OCI-LY7 (cell line): ENCODE results near the gene GALNT1. TPM values are rescaled to one million over a fixed set of nuclear protein-coding genes. Genes with fewer than 3 reads are reported as not detected.

Experiments used
- BruUV-seq: library from RNA; stranded (reverse); fragments of 400-500 nt; replicated peaks from 2 replicates; lab custom pipeline; 2021; lab: Mats Ljungman, UMichigan
- CTCF ChIA-PET: fragments of 300-600 bp; sonication (Branson Sonifier 250); formaldehyde crosslinking; loops from one replicate; lab custom pipeline; 2022; ENCODE audit warnings: antibody characterized with exemption; ENCODE audit not compliant: unreplicated experiment; lab: Charles Lee
- POLR2A ChIA-PET: fragments of 300-600 bp; sonication (Branson Sonifier 250); formaldehyde crosslinking; loops from one replicate; lab custom pipeline; 2022; ENCODE audit warnings: antibody characterized with exemption; lab: Charles Lee
- DNase-seq: peaks from one replicate; pipeline ENCODE4 v3.0.0-alpha.2; 2015; ENCODE audit warnings: low spot score
- H2AFZ ChIP-seq: fragments of 200-600 bp; sonication (generic), shearing (Covaris generic); 2 replicates; pipeline ENCODE4 v1.6.1; 2014; ENCODE audit warnings: mild to moderate bottlenecking, antibody characterized with exemption, low read length, moderate library complexity
- H3K27ac ChIP-seq: fragments of 200-600 bp; sonication (generic); 2 replicates; pipeline ENCODE4 v1.5.1; 2014; ENCODE audit warnings: mixed run types, low read depth, mild to moderate bottlenecking, moderate library complexity, low read length, inconsistent platforms; ENCODE audit not compliant: poor library complexity, severe bottlenecking
- H3K36me3 ChIP-seq: fragments of 200-600 bp; sonication (generic); 2 replicates; pipeline ENCODE4 v1.6.1; 2014; ENCODE audit warnings: mild to moderate bottlenecking, antibody characterized with exemption, low read length, moderate library complexity, mixed read lengths; ENCODE audit not compliant: insufficient read depth
- H3K4me1 ChIP-seq: fragments of 200-600 bp; sonication (generic); 2 replicates; pipeline ENCODE4 v1.5.1; 2014; ENCODE audit warnings: mild to moderate bottlenecking, low read length; ENCODE audit not compliant: insufficient read depth, poor library complexity, severe bottlenecking
- H3K4me2 ChIP-seq: fragments of 200-600 bp; sonication (generic); 2 replicates; pipeline ENCODE4 v1.6.1; 2014; ENCODE audit warnings: mild to moderate bottlenecking, low read length
- H3K4me3 ChIP-seq: fragments of 200-600 bp; sonication (generic); 2 replicates; pipeline ENCODE4 v1.5.1; 2014; ENCODE audit warnings: mild to moderate bottlenecking, low read depth, low read length; ENCODE audit not compliant: poor library complexity, severe bottlenecking
- H3K79me2 ChIP-seq: fragments of 200-600 bp; sonication (generic); 2 replicates; pipeline ENCODE4 v1.6.1; 2016; ENCODE audit warnings: low read depth, mild to moderate bottlenecking, low read length, moderate library complexity, mixed read lengths; ENCODE audit not compliant: insufficient read depth
- H3K9me2 ChIP-seq: fragments of 200-600 bp; sonication (generic); 2 replicates; pipeline ENCODE4 v1.6.1; 2016; ENCODE audit warnings: mild to moderate bottlenecking, low read length, mixed read lengths; ENCODE audit not compliant: insufficient read depth
- H3K9me3 ChIP-seq: fragments of 200-600 bp; sonication (generic); 2 replicates; pipeline ENCODE4 v1.6.1; 2014; ENCODE audit warnings: mild to moderate bottlenecking, mixed run types, low read length, mixed read lengths
- H4K20me1 ChIP-seq: fragments of 200-600 bp; sonication (generic); 2 replicates; pipeline ENCODE4 v1.6.1; 2014; ENCODE audit warnings: mild to moderate bottlenecking, antibody characterized with exemption, low read length, moderate library complexity, mixed read lengths; ENCODE audit not compliant: insufficient read depth
- EZH2phosphoT487 ChIP-seq: fragments of 200-600 bp; sonication (generic); IDR thresholded peaks from 2 replicates; pipeline ENCODE4 v1.6.1; 2018; ENCODE audit warnings: low read depth, borderline replicate concordance, mild to moderate bottlenecking, mixed run types, antibody characterized with exemption, low read length, moderate library complexity, mixed read lengths
- intact Hi-C: fragments of 100-400 bp; cut with micrococcal nuclease; formaldehyde crosslinking; loops from one replicate; pipeline ENCODE4 v1.10.0; 2022; ENCODE audit not compliant: unreplicated experiment
- total RNA-seq, 2 experiments: library from RNA; depleted of rRNA in 1 of 2; stranded (reverse); fragments of >200 nt in 1 of 2; shearing (Covaris generic) in 1 of 2; gene quantifications; 2 replicates each; pipeline ENCODE4 v1.2.3, GENCODE V29; 2014 to 2022
- TF ChIP-seq, protein P1 (sequence below): fragments of 200-600 bp; sonication (generic); conservative IDR thresholded peaks from 2 replicates; pipeline ENCODE4 v1.5.1; 2014; ENCODE audit warnings: mild to moderate bottlenecking, antibody characterized with exemption, low read length, moderate library complexity, mixed read lengths

The GALNT1 gene
- total RNA-seq, 2 experiments from 2014 or later, result 22.0 to 37.2 TPM

DNA sequence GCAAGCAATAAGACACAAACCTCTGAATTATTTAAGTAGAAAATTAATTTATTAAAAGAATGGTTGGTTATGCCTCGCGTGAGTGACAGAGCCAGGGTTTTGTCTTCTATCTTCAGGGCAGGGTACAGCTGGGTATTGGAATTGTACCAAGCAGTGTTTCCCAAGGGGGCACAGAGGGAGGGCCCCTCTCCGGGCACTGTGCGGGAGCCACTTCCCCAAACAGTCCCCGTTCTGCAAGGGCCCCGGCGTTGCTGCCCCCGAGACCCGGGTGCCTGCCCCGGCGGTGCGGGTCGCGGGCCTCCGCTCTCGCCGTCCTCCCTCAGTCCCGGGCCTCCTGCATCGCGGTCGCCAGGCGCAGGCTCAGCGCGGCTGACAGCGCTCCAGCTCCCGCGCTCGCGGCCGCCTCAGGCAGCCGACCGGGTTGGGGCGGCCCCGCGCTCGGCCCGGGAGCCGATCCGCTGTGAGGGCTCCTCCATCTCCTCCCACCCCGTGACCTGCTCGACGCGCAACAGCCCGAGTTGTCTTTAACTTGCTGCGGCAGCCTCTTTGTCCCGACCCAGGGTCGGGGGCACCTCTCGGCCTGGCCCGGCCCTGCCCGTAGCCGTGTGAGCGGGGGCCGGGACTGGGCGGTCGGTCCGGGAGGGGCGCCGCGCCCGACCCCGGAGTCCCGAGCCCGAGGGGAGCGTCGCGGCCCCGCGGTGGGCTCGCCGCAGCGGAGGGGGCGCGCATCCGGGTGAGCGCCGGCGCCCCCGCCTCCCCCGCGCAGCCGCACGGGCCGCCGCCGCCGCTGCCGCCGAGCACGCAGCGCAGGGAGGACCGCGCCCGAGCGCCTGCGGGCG is 620 bp upstream of the GALNT1 start:
- H3K4me3 ChIP-seq, result peak overlapping the region; percentile 72
- CTCF ChIA-PET, result no interaction called here

DNA sequence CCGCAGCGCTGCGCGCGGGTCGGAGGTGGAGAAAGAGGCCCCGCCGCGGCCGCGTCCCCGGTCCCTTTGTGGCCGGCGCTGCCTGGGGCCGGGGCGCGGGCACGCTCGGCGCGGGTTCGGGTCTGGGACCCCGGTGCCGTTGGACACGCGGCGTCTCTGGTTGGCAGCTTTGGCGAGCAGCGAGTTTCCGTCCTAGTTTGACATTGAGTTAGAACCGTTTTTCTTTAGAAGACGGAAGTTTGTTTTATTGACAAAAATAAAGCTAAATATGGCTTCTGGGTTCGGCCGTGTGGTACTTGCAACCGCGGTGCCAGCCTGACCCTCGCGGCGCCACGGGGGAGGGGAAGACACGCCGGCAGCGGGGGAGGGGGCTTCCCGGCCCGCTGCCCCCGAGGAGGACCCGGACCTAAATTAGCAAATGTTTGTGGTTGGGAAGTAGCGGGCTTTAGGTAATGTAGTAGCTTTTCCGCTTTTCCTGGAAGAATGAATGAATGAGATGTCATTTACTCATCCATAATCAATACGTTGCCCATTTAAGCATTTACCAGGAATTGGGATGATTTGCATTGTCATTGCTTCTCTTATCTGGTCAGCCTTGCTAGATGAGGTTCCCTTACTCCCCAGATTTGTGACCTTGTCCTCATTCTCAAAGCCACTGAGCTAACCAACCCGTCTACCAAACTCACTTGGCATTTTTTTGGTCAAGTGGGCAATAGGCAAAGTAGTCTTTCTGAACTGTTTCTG is 530 bp downstream of the GALNT1 start:
- CTCF ChIA-PET, result no interaction called here
- peak overlapping the region; percentile 98 for H3K4me2 ChIP-seq
- H4K20me1 ChIP-seq, result no peaks in the 10 kb centered on the region; the same call in 1 of the 2 replicates
- peak; percentile 31 for DNase-seq
- intact Hi-C loops, result loop anchor here (5.0 to 10.0 kb wide), 2 partner anchors 170 to 393 kb away; partner anchors contain the start of gene RMP24
- peak overlapping the region; percentile 64; the same call in 1 of the 2 replicates for H2AFZ ChIP-seq
- POLR2A ChIA-PET, result interaction anchor here (0.6 kb wide), 1 partner anchor 150 kb away, joined by 4 read pairs; no protein-coding TSS in a partner anchor
- 0 out of 2 replicates have a peak, but pooled peaks cover 7% of the 10 kb centered on the region for H3K9me3 ChIP-seq
- peak overlapping the region; percentile 82 for H3K4me3 ChIP-seq
- no peaks in the 10 kb centered on the region; the same call in 1 of the 2 replicates for H3K36me3 ChIP-seq
- no peaks in the 10 kb centered on the region for H3K9me2 ChIP-seq
- BruUV-seq, result no TSS peak
- TF ChIP-seq, protein P1, sequence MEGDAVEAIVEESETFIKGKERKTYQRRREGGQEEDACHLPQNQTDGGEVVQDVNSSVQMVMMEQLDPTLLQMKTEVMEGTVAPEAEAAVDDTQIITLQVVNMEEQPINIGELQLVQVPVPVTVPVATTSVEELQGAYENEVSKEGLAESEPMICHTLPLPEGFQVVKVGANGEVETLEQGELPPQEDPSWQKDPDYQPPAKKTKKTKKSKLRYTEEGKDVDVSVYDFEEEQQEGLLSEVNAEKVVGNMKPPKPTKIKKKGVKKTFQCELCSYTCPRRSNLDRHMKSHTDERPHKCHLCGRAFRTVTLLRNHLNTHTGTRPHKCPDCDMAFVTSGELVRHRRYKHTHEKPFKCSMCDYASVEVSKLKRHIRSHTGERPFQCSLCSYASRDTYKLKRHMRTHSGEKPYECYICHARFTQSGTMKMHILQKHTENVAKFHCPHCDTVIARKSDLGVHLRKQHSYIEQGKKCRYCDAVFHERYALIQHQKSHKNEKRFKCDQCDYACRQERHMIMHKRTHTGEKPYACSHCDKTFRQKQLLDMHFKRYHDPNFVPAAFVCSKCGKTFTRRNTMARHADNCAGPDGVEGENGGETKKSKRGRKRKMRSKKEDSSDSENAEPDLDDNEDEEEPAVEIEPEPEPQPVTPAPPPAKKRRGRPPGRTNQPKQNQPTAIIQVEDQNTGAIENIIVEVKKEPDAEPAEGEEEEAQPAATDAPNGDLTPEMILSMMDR, result no peak
- no peak for TF ChIP-seq EZH2phosphoT487
- no peak overlapping the region for H3K27ac ChIP-seq
- H3K4me1 ChIP-seq, result peaks cover 18% of the 10 kb centered on the region
- H3K79me2 ChIP-seq, result peaks cover 23% of the 10 kb centered on the region; the same call in 1 of the 2 replicates

More for the DNA sequence above, 620 bp upstream of the GALNT1 start:
- peak; percentile 57 for DNase-seq
- peak overlapping the region; percentile 58; the same call in 1 of the 2 replicates for H2AFZ ChIP-seq
- intact Hi-C loops, result loop anchor here (5.0 to 10.0 kb wide), 2 partner anchors 169 to 394 kb away; partner anchors contain the start of gene RMP24
- H4K20me1 ChIP-seq, result no peaks in the 10 kb centered on the region; the same call in 1 of the 2 replicates
- H3K9me2 ChIP-seq, result no peaks in the 10 kb centered on the region
- H3K9me3 ChIP-seq, result 0 out of 2 replicates have a peak, but pooled peaks cover 7% of the 10 kb centered on the region
- peaks cover 18% of the 10 kb centered on the region for H3K4me1 ChIP-seq
- peaks cover 22% of the 10 kb centered on the region; the same call in 1 of the 2 replicates for H3K79me2 ChIP-seq
- BruUV-seq, result no TSS peak
- H3K4me2 ChIP-seq, result peak overlapping the region; percentile 69
- no peaks in the 10 kb centered on the region for H3K36me3 ChIP-seq
- POLR2A ChIA-PET, result no interaction called here
- H3K27ac ChIP-seq, result peak overlapping the region; percentile 39
- TF ChIP-seq, protein P1, result no peak
- no peak for TF ChIP-seq EZH2phosphoT487
